Bronchial epithelial cell (primary cell): ENCODE measurements around the gene NRARP. TPM values are rescaled to one million over a fixed set of nuclear protein-coding genes. Genes with fewer than 3 reads are reported as not detected.

Experiments used
- DNase-seq: peaks from one replicate; pipeline ENCODE4 v3.0.0-alpha.2; 2010; ENCODE audit warnings: low read depth
- FAIRE-seq: peaks from 2 replicates; lab custom pipeline; 2011; peaks lifted over from hg19 to GRCh38; lab: Jason Lieb, UNC
- H3K27me3 ChIP-seq: 2 replicates; pipeline ENCODE4 v1.5.1; 2011; ENCODE audit warnings: low read length; ENCODE audit not compliant: control insufficient read depth, insufficient read depth
- H3K36me3 ChIP-seq: 2 replicates; pipeline ENCODE4 v1.5.1; 2011; ENCODE audit warnings: low read length; ENCODE audit not compliant: control insufficient read depth, insufficient read depth
- H3K4me3 ChIP-seq: 2 replicates; pipeline ENCODE4 v1.5.1; 2011; ENCODE audit warnings: mild to moderate bottlenecking, low read depth, low read length, control low read depth
- CTCF ChIP-seq: IDR thresholded peaks from 2 replicates; pipeline ENCODE4 v1.5.1; 2011; ENCODE audit warnings: mild to moderate bottlenecking, moderate library complexity, low read length, control low read depth, inconsistent platforms; ENCODE audit not compliant: insufficient read depth, severe bottlenecking
- total RNA-seq: library from RNA; depleted of rRNA; stranded (reverse); fragments of >200 nt; gene quantifications from 2 replicates; pipeline ENCODE4 v1.2.1, GENCODE V29; 2014

Gene NRARP
- total RNA-seq, 1 donor from 2014 or later, result 3.4 TPM

- FAIRE-seq (no peak), DNase-seq (no peak)
- TF ChIP-seq CTCF, result no peak
- peaks cover 13% of the 10 kb centered on the region for H3K36me3 ChIP-seq
- H3K27me3 ChIP-seq, result no peaks in the 10 kb centered on the region
- no peak overlapping the region for H3K4me3 ChIP-seq
Observed at GRCh38 chr9:137273095-137273490, 29.0 kb downstream of the NRARP start.

- no peak for FAIRE-seq
- no peak overlapping the region for H3K4me3 ChIP-seq
- no peak for TF ChIP-seq CTCF
- H3K27me3 ChIP-seq, result no peaks in the 10 kb centered on the region
- peaks cover 15% of the 10 kb centered on the region for H3K36me3 ChIP-seq
- no peak for DNase-seq
Observed at GRCh38 chr9:137272241-137273094, 29.6 kb downstream of the NRARP start.

- peaks cover 19% of the 10 kb centered on the region for H3K36me3 ChIP-seq
- FAIRE-seq (no peak), DNase-seq (no peak)
- H3K27me3 ChIP-seq, result no peaks in the 10 kb centered on the region
- no peak for TF ChIP-seq CTCF
- H3K4me3 ChIP-seq, result no peak overlapping the region
Observed at GRCh38 chr9:137271696-137272076, 30.4 kb downstream of the NRARP start.

GRCh38 chr9:137270929-137271695, 31.0 kb downstream of the NRARP start:
- no peak for DNase-seq
- FAIRE-seq, result no peak
- Histone ChIP-seq H3K4me3 (no peak overlapping the region), H3K36me3 (peaks cover 20% of the 10 kb centered on the region), H3K27me3 (no peaks in the 10 kb centered on the region)
- no peak for TF ChIP-seq CTCF

- FAIRE-seq, result no peak
- H3K4me3 ChIP-seq, result no peak overlapping the region
- no peak for TF ChIP-seq CTCF
- H3K27me3 ChIP-seq, result no peaks in the 10 kb centered on the region
- peak; percentile 48 for DNase-seq
- H3K36me3 ChIP-seq, result peaks cover 25% of the 10 kb centered on the region
Observed at GRCh38 chr9:137269231-137269772, 32.8 kb downstream of the NRARP start.
